Activated naive CD8-positive, alpha-beta T cell treated with anti-CD3 and anti-CD28 coated beads, Interleukin-2, amount 10 ng/mL, durations not matched to agents 7 days and 5 days (primary cell): ENCODE measurements around the gene CHN1. TPM values are rescaled to one million over a fixed set of nuclear protein-coding genes. Genes with fewer than 3 reads are reported as not detected.

ENCODE experiments used
- ATAC-seq: fragments of 150-1000 bp; cut with Tn5 transposase; one replicate; pipeline ENCODE4 v1.10.0; 2021; ENCODE audit warnings: low read depth, moderate library complexity
- POLR2A ChIA-PET: fragments of 350-600 bp; sonication (Branson Sonifier 250); formaldehyde crosslinking; loops from one replicate; lab custom pipeline; 2021; ENCODE audit warnings: antibody characterized with exemption; lab: Charles Lee
- DNase-seq: peaks from one replicate; pipeline ENCODE4 v3.0.0; 2021
- H3K27ac Mint-ChIP-seq: one replicate; pipeline ENCODE4 v1.8.0; 2022; ENCODE audit warnings: mild to moderate bottlenecking, mixed read lengths
- H3K27me3 Mint-ChIP-seq: one replicate; pipeline ENCODE4 v1.8.0; 2022; ENCODE audit warnings: mild to moderate bottlenecking, moderate library complexity, mixed read lengths
- H3K36me3 Mint-ChIP-seq: one replicate; pipeline ENCODE4 v1.8.0; 2021; ENCODE audit warnings: mild to moderate bottlenecking, mixed read lengths
- H3K4me1 Mint-ChIP-seq: one replicate; pipeline ENCODE4 v1.8.0; 2021; ENCODE audit warnings: mixed read lengths
- H3K4me3 Mint-ChIP-seq: one replicate; pipeline ENCODE4 v1.8.0; 2022; ENCODE audit warnings: mild to moderate bottlenecking, moderate library complexity, mixed read lengths
- H3K9me3 Mint-ChIP-seq: one replicate; pipeline ENCODE4 v1.8.0; 2021; ENCODE audit warnings: mixed read lengths
- total RNA-seq, 2 experiments: library from RNA; stranded (reverse); gene quantifications; one replicate each; pipeline ENCODE4 v1.2.3, GENCODE V29; 2021

CHN1 gene
- total RNA-seq, 2 experiments from 2014 or later = 3.5 to 3.7 TPM

- Mint-ChIP-seq H3K27ac (no peak overlapping the region), H3K27me3 (peaks cover 2% of the 10 kb centered on the region), H3K36me3 (no peaks in the 10 kb centered on the region), H3K9me3 (no peaks in the 10 kb centered on the region), H3K4me1 (peaks cover 33% of the 10 kb centered on the region), H3K4me3 (no peak overlapping the region)
- ATAC-seq (no peak), DNase-seq (no peak)
- POLR2A ChIA-PET = no interaction called here
Measured at GRCh38 chr2:174781298-174781697, 223.9 kb downstream of the CHN1 start.

- Mint-ChIP-seq H3K27ac (no peak overlapping the region), H3K4me1 (peaks cover 37% of the 10 kb centered on the region), H3K27me3 (peaks cover 2% of the 10 kb centered on the region), H3K36me3 (no peaks in the 10 kb centered on the region), H3K9me3 (no peaks in the 10 kb centered on the region), H3K4me3 (no peak overlapping the region)
- DNase-seq = no peak
- POLR2A ChIA-PET = no interaction called here
- no peak for ATAC-seq
Measured at GRCh38 chr2:174780856-174781255, 224.3 kb downstream of the CHN1 start.

DNA sequence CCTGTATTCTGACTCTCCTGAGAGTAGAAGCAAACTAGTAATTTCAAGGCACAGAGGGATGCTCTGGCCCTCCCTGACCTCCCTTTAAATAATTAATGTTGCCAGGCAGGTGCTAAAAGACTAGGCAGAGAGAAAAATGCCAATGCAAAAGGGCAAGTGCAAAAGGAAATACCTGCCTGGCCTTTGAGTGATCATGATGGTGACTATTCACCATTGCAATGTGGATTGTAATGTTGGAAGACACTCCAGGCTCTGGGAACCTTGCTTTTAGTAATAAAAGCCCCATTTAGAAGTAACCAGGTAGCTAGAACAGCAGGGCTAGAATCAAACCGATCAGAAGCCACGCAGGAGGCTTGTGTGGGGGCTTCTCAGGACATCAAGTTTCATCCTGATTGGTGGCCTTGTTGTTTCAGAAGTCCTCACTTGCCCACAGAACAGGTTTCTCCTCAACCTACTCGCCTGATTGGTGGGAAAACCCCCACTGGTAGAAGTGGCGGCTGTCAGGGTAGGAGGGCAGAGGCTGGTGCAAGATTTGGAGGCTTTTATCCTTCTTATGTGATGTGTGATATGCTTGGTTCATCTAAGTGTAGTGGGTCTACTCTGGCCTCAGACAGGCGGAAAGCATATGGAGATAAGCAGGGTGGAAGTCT is 224.9 kb downstream of the CHN1 start:
- peaks cover 41% of the 10 kb centered on the region for H3K4me1 Mint-ChIP-seq

DNA sequence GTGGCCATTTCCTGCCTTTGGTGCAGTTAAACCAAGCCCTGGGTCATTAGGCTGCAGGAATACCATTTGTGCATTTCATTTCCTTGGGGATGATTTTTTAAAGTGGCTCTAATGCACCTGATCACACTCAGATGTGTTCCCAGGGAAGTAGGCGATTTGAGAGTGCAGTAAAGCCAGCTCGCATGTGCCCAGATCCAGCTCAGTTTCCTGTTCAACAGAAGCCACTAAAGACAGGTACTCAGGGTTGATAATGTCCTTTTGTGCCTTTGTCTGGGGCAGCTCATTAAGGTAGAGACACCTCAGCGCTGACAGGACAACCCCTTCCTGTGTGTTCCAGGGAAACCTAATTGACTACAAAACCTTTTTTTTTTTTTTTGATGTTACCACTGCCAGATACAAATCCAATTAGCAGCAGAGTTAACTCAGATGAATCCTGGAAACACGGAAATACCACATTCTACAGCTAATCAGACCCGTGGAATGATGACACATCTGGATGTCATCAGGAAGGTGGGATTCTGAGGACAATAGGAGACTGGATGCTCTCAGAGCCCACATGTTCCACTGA is 225.7 kb downstream of the CHN1 start:
- H3K4me1 Mint-ChIP-seq = peaks cover 41% of the 10 kb centered on the region
- POLR2A ChIA-PET = interaction anchor here (0.8 kb wide), 1 partner anchor 184 kb away, joined by 3 read pairs; no protein-coding TSS in a partner anchor
- no peak for DNase-seq

More for the DNA sequence above, 224.9 kb downstream of the CHN1 start:
- no peaks in the 10 kb centered on the region for H3K9me3 Mint-ChIP-seq
- POLR2A ChIA-PET = no interaction called here
- H3K36me3 Mint-ChIP-seq = no peaks in the 10 kb centered on the region
- ATAC-seq (no peak), DNase-seq (no peak)
- H3K27ac Mint-ChIP-seq = peak overlapping the region; percentile 55
- H3K4me3 Mint-ChIP-seq = no peak overlapping the region
- H3K27me3 Mint-ChIP-seq = peaks cover 2% of the 10 kb centered on the region

GRCh38 chr2:174778085-174778981 is 226.8 kb downstream of the CHN1 start:
- no peaks in the 10 kb centered on the region for H3K36me3 Mint-ChIP-seq
- H3K9me3 Mint-ChIP-seq = no peaks in the 10 kb centered on the region
- peaks cover 41% of the 10 kb centered on the region for H3K4me1 Mint-ChIP-seq
- H3K27me3 Mint-ChIP-seq = no peaks in the 10 kb centered on the region
- peak overlapping the region; percentile 59 for H3K4me3 Mint-ChIP-seq
- POLR2A ChIA-PET = interaction anchor here (0.8 to 1.2 kb wide), 2 partner anchors 29 to 183 kb away, joined by 3 read pairs; no protein-coding TSS in a partner anchor
- ATAC-seq = peak; percentile 90
- peak overlapping the region; percentile 80 for H3K27ac Mint-ChIP-seq
- peak; percentile 80 for DNase-seq

More for the DNA sequence above, 225.7 kb downstream of the CHN1 start:
- Mint-ChIP-seq H3K4me3 (peak overlapping the region; percentile 59), H3K27ac (peak overlapping the region; percentile 80), H3K9me3 (no peaks in the 10 kb centered on the region), H3K27me3 (no peaks in the 10 kb centered on the region), H3K36me3 (no peaks in the 10 kb centered on the region)
- no peak for ATAC-seq

DNA sequence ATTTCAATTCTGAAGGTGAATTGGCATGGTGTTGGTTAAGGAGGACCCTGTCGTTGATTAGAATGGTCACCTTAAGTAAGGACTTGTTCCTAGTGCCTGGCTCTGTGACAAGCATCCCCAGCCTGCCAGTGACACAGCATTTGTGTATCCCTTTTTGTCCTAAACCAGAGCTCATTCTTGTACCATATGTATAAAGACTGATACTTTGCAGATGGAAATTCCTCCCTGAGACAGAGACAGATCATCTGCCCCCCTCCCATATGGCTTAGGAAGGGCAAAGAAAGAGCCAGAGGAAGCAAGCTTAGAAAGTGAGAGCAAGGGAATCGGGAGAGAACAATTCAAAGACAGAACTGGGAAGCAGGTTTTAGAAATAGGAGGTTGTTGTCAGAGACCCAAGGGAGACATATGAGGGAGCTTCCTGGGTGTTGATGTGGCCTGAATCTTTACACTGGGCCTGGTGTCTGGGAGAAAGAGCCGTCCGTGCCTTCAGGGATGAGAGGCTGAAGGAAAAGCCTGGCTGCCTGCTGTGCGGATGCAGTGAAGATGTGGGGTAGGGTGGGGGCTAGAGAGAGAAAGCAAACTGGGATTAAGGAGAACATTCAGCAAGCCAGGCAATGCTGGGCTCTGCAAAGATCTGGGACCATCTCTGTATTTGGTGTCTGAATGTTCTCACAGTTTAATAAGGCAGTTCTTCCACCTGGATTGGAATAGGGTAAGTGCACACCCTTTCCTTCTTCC is 227.7 kb downstream of the CHN1 start:
- H3K27me3 Mint-ChIP-seq = no peaks in the 10 kb centered on the region
- no peaks in the 10 kb centered on the region for H3K9me3 Mint-ChIP-seq
- DNase-seq = no peak
- ATAC-seq = no peak
- peak overlapping the region; percentile 80 for H3K27ac Mint-ChIP-seq
- no peaks in the 10 kb centered on the region for H3K36me3 Mint-ChIP-seq
- H3K4me3 Mint-ChIP-seq = peak overlapping the region; percentile 59
- peaks cover 41% of the 10 kb centered on the region for H3K4me1 Mint-ChIP-seq
- POLR2A ChIA-PET = interaction anchor here (1.2 kb wide), 1 partner anchor 29 kb away, joined by 3 read pairs; no protein-coding TSS in a partner anchor

DNA sequence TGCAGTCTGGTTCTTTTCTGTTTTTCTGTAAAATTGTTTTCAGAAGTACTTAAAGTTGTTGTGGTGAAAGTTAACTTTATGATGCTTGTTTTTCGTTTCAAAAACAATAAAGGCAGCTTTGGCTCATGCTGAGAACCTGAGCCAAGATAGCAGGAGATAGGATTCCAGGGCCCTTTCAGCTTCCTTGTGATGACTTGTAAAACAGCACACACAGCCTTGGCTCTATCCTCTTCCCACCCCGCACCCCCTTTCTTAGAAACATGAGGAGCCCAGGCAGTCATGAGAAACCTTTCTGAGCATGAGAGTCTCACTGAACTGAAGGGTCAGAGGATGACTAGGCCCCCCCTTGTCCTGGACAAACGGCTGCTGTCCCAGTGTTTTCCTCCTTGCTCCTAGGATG is 228.5 kb downstream of the CHN1 start:
- H3K27ac Mint-ChIP-seq = no peak overlapping the region
- no peak for DNase-seq
- POLR2A ChIA-PET = no interaction called here
- no peaks in the 10 kb centered on the region for H3K9me3 Mint-ChIP-seq
- no peak overlapping the region for H3K4me3 Mint-ChIP-seq
- no peaks in the 10 kb centered on the region for H3K27me3 Mint-ChIP-seq
- peaks cover 47% of the 10 kb centered on the region for H3K4me1 Mint-ChIP-seq
- ATAC-seq = no peak
- no peaks in the 10 kb centered on the region for H3K36me3 Mint-ChIP-seq

DNA sequence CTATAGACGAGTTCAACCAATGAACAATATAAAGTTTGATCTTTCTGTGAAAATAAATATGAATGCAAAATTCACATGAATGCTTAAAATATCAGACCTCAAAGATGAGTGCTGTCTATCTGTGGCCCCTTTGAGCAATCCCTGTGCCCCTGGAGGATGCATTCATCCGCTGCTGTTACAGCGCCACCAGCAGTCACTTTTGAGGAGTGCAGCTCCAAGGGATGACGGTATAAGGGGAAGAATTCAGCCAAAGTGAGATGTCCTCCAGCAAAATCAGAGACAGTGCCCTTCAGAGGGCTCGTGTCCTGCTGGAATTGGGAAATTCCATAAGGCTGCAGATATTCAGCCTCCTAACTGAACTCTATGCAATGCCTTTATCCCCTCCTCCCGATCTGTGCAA is 229.0 kb downstream of the CHN1 start:
- Mint-ChIP-seq H3K27ac (peak overlapping the region; percentile 5), H3K27me3 (no peaks in the 10 kb centered on the region), H3K9me3 (no peaks in the 10 kb centered on the region), H3K36me3 (no peaks in the 10 kb centered on the region), H3K4me3 (no peak overlapping the region), H3K4me1 (peaks cover 47% of the 10 kb centered on the region)
- no peak for DNase-seq
- ATAC-seq = no peak
- POLR2A ChIA-PET = interaction anchor here (1.6 kb wide), 1 partner anchor 12 kb away, joined by 6 read pairs; the partner anchor contains the start of gene CHRNA1

GRCh38 chr2:174775571-174775980 is 229.6 kb downstream of the CHN1 start:
- Mint-ChIP-seq H3K9me3 (no peaks in the 10 kb centered on the region), H3K4me3 (no peak overlapping the region), H3K27ac (peak overlapping the region; percentile 5), H3K4me1 (peaks cover 47% of the 10 kb centered on the region), H3K27me3 (no peaks in the 10 kb centered on the region), H3K36me3 (no peaks in the 10 kb centered on the region)
- POLR2A ChIA-PET = interaction anchor here (1.6 kb wide), 1 partner anchor 11 kb away, joined by 6 read pairs; the partner anchor contains the start of gene CHRNA1
- no peak for DNase-seq
- no peak for ATAC-seq

DNA sequence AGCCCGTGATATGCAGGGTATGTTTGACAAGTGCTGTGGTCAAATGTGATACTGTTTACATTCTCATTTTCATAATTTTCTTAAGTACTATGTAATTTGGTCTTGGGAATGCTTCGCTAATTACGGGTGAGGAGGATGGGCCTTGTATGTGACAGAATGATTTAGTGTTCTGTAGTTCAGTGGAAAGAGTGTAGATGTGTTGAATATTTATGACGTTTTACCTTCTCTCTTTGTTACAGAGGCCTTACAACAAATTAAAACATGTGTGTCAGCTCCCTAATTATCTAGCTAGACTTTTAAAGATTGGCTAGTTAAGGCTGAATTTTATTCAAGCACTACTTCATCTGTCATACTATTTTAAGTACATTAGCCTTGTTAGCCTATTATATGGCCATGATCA is 230.3 kb downstream of the CHN1 start:
- H3K36me3 Mint-ChIP-seq = no peaks in the 10 kb centered on the region
- POLR2A ChIA-PET = interaction anchor here (1.6 kb wide), 1 partner anchor 11 kb away, joined by 6 read pairs; the partner anchor contains the start of gene CHRNA1

GRCh38 chr2:174773215-174773614 is 232.0 kb downstream of the CHN1 start:
- ATAC-seq (no peak), DNase-seq (no peak)
- Mint-ChIP-seq H3K4me3 (no peak overlapping the region), H3K27ac (no peak overlapping the region), H3K27me3 (peaks cover 3% of the 10 kb centered on the region), H3K4me1 (peaks cover 31% of the 10 kb centered on the region), H3K36me3 (no peaks in the 10 kb centered on the region), H3K9me3 (no peaks in the 10 kb centered on the region)
- POLR2A ChIA-PET = no interaction called here

More for the DNA sequence above, 230.3 kb downstream of the CHN1 start:
- H3K4me3 Mint-ChIP-seq = no peak overlapping the region
- H3K27ac Mint-ChIP-seq = no peak overlapping the region
- no peak for ATAC-seq
- no peaks in the 10 kb centered on the region for H3K9me3 Mint-ChIP-seq
- H3K4me1 Mint-ChIP-seq = peaks cover 44% of the 10 kb centered on the region
- no peaks in the 10 kb centered on the region for H3K27me3 Mint-ChIP-seq
- DNase-seq = no peak

DNA sequence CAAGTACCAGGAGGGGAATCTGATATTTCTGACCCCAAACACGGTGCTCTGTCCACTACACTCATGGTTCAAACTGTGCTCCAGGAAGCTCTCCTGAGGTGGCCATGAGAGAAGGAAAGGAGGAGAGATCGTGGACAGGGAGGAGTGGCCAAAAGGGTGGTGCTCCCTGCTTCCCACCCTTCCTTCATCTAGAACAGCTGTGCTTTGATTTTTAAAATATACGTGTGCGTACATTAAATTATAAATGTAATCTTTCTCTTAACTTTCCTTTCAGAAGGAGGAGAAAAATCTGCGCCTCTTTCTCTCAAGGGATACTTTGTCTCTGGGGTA is 232.7 kb downstream of the CHN1 start:
- POLR2A ChIA-PET = no interaction called here
- no peaks in the 10 kb centered on the region for H3K36me3 Mint-ChIP-seq
- H3K27ac Mint-ChIP-seq = no peak overlapping the region
- no peaks in the 10 kb centered on the region for H3K9me3 Mint-ChIP-seq
- peaks cover 3% of the 10 kb centered on the region for H3K27me3 Mint-ChIP-seq
- H3K4me3 Mint-ChIP-seq = no peak overlapping the region
- DNase-seq (no peak), ATAC-seq (no peak)
- peaks cover 23% of the 10 kb centered on the region for H3K4me1 Mint-ChIP-seq
